Measurements from ENCODE around the gene NPTX2.

Gene NPTX2

GRCh38 chr7:98646465-98646864 lies 29.4 kb downstream of the NPTX2 start:
- Histone ChIP-seq H3K9me3 (ENCODE audit: severe bottlenecking) (no peaks in the 10 kb centered on the region), H3K27ac (ENCODE audit: poor library complexity, severe bottlenecking) (no peak overlapping the region), H3K27me3 (ENCODE audit: insufficient read depth, poor library complexity, severe bottlenecking) (peaks cover 16% of the 10 kb centered on the region), H3K4me1 (ENCODE audit: insufficient read depth, poor library complexity, severe bottlenecking) (no peaks in the 10 kb centered on the region), H3K4me3 (ENCODE audit: severe bottlenecking) (no peak overlapping the region), H3K36me3 (ENCODE audit: low read depth) (no peaks in the 10 kb centered on the region)
- TF ChIP-seq, protein P1, sequence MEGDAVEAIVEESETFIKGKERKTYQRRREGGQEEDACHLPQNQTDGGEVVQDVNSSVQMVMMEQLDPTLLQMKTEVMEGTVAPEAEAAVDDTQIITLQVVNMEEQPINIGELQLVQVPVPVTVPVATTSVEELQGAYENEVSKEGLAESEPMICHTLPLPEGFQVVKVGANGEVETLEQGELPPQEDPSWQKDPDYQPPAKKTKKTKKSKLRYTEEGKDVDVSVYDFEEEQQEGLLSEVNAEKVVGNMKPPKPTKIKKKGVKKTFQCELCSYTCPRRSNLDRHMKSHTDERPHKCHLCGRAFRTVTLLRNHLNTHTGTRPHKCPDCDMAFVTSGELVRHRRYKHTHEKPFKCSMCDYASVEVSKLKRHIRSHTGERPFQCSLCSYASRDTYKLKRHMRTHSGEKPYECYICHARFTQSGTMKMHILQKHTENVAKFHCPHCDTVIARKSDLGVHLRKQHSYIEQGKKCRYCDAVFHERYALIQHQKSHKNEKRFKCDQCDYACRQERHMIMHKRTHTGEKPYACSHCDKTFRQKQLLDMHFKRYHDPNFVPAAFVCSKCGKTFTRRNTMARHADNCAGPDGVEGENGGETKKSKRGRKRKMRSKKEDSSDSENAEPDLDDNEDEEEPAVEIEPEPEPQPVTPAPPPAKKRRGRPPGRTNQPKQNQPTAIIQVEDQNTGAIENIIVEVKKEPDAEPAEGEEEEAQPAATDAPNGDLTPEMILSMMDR (IDR thresholded peaks at IDR 0.05; ENCODE audit: poor library complexity, severe bottlenecking): no peak
- DNase-seq (ENCODE audit: low spot score): no peak
- ATAC-seq (ENCODE audit: low read depth): no peak

DNA sequence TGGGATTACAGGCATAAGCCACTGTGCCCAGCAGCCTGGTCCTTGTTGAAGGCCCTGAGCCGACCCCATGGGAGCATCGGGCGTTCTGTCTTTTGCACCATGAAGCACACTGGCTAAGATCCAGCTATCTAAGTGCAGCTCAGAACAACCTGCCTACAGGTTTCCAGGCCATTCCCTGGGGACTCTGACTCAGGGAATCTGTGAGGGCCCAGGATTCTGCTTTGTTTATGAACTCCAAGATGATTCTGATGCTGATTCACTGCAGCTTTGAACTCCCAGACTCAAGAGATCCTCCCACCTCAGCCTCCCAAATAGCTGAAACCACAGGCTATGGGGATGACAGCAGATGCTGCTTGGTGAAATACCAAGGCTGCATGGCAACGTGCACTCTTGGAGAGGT lies 30.2 kb downstream of the NPTX2 start:
- Histone ChIP-seq H3K4me3 (ENCODE audit: severe bottlenecking) (no peak overlapping the region), H3K4me1 (ENCODE audit: insufficient read depth, poor library complexity, severe bottlenecking) (no peaks in the 10 kb centered on the region)

DNA sequence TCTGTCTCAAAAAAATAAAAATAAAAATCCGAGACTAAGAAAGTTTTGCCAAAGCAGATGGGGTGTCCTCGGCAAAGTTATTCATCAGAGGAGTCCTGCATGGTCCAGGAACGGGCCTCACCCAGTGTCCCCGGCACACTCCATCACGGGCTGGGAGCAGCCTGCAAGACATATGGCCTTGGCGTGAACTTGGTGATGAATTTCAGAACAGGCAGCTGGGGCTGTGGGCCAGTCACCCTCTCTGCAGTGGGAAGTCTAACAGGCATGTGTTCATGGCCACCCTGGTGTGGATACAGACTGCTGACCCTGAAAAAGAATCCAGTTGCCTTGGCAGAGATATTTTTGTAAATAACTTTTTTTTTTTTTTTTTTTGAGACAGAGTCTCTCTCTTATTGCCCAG lies 34.7 kb downstream of the NPTX2 start:
- no peak overlapping the region for H3K4me3 ChIP-seq (ENCODE audit: severe bottlenecking)
- H3K4me1 ChIP-seq (ENCODE audit: insufficient read depth, poor library complexity, severe bottlenecking): no peaks in the 10 kb centered on the region
- DNase-seq (ENCODE audit: low spot score) (no peak), ATAC-seq (ENCODE audit: low read depth) (no peak)
- no peaks in the 10 kb centered on the region for H3K36me3 ChIP-seq (ENCODE audit: low read depth)
- TF ChIP-seq, protein P1 (IDR thresholded peaks at IDR 0.05; ENCODE audit: poor library complexity, severe bottlenecking): no peak
- H3K9me3 ChIP-seq (ENCODE audit: severe bottlenecking): no peaks in the 10 kb centered on the region
- H3K27me3 ChIP-seq (ENCODE audit: insufficient read depth, poor library complexity, severe bottlenecking): peaks cover 16% of the 10 kb centered on the region
- H3K27ac ChIP-seq (ENCODE audit: poor library complexity, severe bottlenecking): no peak overlapping the region

More for the DNA sequence above, 30.2 kb downstream of the NPTX2 start:
- DNase-seq (ENCODE audit: low spot score) (no peak), ATAC-seq (ENCODE audit: low read depth) (no peak)
- Histone ChIP-seq H3K36me3 (ENCODE audit: low read depth) (no peaks in the 10 kb centered on the region), H3K27ac (ENCODE audit: poor library complexity, severe bottlenecking) (no peak overlapping the region), H3K9me3 (ENCODE audit: severe bottlenecking) (no peaks in the 10 kb centered on the region), H3K27me3 (ENCODE audit: insufficient read depth, poor library complexity, severe bottlenecking) (peaks cover 16% of the 10 kb centered on the region)
- TF ChIP-seq, protein P1 (IDR thresholded peaks at IDR 0.05; ENCODE audit: poor library complexity, severe bottlenecking): no peak

DNA sequence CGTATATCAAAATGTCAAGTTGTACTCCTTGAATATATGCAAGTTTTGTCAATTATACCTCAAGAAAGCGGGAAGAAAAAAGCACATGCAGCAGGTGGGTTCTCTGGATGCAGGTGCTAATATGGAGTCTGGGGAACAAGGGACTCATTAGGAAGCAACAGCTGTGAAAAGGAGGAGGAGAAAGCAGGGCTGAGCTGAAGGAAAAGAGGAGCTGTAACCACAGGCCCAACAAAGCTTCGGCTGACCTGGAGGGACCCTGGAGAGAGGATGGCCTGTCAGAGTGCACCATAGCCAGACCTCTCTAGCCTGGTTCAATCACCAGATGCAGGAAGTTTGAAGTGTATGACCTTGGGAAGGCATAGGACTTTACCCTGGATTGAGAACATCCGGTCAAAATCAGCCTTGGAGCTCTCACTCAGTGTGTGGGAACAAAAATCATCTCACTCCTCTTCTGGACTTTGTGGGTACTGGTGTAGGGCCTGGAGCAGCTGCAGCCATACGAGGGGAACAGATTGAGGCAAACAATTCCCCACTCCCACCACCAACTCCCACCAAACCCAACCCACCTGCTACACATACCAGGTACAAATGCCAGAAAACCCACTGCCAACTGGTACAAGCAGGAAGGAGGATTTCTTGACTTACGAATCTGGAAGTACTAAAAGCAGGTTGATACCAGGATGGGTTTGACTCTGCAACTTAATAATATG lies 36.7 kb downstream of the NPTX2 start:
- DNase-seq (ENCODE audit: low spot score) (no peak), ATAC-seq (ENCODE audit: low read depth) (no peak)
- no peaks in the 10 kb centered on the region for H3K4me1 ChIP-seq (ENCODE audit: insufficient read depth, poor library complexity, severe bottlenecking)
- H3K9me3 ChIP-seq (ENCODE audit: severe bottlenecking): no peaks in the 10 kb centered on the region
- TF ChIP-seq, protein P1 (IDR thresholded peaks at IDR 0.05; ENCODE audit: poor library complexity, severe bottlenecking): no peak
- no peaks in the 10 kb centered on the region for H3K36me3 ChIP-seq (ENCODE audit: low read depth)
- no peak overlapping the region for H3K27ac ChIP-seq (ENCODE audit: poor library complexity, severe bottlenecking)
- H3K4me3 ChIP-seq (ENCODE audit: severe bottlenecking): no peak overlapping the region
- H3K27me3 ChIP-seq (ENCODE audit: insufficient read depth, poor library complexity, severe bottlenecking): peaks cover 9% of the 10 kb centered on the region

DNA sequence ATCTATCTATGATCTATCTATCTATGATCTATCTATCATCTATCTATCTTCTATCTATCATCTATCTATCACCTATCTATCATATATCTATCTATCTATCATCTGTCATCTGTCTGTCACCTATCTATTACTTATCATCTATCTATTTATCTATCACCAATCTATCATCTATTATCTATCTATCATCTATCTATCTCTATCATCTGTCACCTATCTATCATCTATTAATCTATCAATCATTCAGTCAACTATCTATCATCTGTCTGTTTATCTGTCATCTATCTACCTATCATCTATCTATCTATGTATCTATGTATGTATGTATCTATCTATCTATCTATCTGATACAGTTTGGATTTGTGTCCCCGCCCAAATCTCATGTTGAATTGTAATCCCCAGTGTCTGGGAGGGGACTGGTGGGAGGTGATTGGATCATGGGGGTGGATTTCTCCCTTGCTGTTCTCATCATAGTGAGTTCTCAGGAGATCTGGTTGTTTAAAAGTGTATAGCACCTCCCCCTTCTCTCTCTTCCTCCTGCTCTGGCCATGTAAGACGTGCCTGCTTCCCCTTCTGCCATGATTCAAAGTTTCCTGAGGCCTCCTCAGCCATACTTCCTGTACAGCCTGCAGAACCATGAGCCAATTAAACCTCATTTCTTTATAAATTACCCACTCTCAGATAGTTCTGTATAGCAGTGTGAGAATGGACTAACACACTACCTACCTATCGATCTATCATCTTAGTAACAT lies 37.6 kb downstream of the NPTX2 start:
- no peaks in the 10 kb centered on the region for H3K9me3 ChIP-seq (ENCODE audit: severe bottlenecking)
- DNase-seq (ENCODE audit: low spot score): no peak
- peaks cover 5% of the 10 kb centered on the region for H3K27me3 ChIP-seq (ENCODE audit: insufficient read depth, poor library complexity, severe bottlenecking)
- no peak overlapping the region for H3K4me3 ChIP-seq (ENCODE audit: severe bottlenecking)
- TF ChIP-seq, protein P1 (IDR thresholded peaks at IDR 0.05; ENCODE audit: poor library complexity, severe bottlenecking): no peak
- H3K4me1 ChIP-seq (ENCODE audit: insufficient read depth, poor library complexity, severe bottlenecking): no peaks in the 10 kb centered on the region
- no peak overlapping the region for H3K27ac ChIP-seq (ENCODE audit: poor library complexity, severe bottlenecking)
- ATAC-seq (ENCODE audit: low read depth): no peak
- no peaks in the 10 kb centered on the region for H3K36me3 ChIP-seq (ENCODE audit: low read depth)
